ENCODE results near the gene ARF6.
"Not testable (repeated sequence)": the region's sequence is repeated elsewhere in the genome, so short reads cannot be mapped to it uniquely, and the experiment has no call there.

ARF6 gene

GRCh38 chr14:49907186-49907585 is 14.3 kb downstream of the ARF6 start:
- no peak for DNase-seq (ENCODE audit: low read depth in 2 of 2)

- DNase-seq (ENCODE audit: low read depth in 2 of 2) = no peak
These were observed 15.5 kb downstream of the ARF6 start for GRCh38 chr14:49908433-49908782.

- no peak for DNase-seq (ENCODE audit: low read depth in 2 of 2)
These were observed 16.1 kb downstream of the ARF6 start for GRCh38 chr14:49909016-49909415.

- no peak for DNase-seq (ENCODE audit: low read depth in 2 of 2)
These were observed 22.2 kb downstream of the ARF6 start for GRCh38 chr14:49915085-49915484.

GRCh38 chr14:49918706-49919105 is 25.8 kb downstream of the ARF6 start:
- DNase-seq (ENCODE audit: low read depth in 2 of 2) = no peak

GRCh38 chr14:49919825-49920659 is 27.2 kb downstream of the ARF6 start:
- no peak for DNase-seq (ENCODE audit: low read depth in 2 of 2)

GRCh38 chr14:49920935-49921334 is 28.1 kb downstream of the ARF6 start:
- no peak for DNase-seq (ENCODE audit: low read depth in 2 of 2)

GRCh38 chr14:49921401-49921800 is 28.5 kb downstream of the ARF6 start:
- DNase-seq (ENCODE audit: low read depth in 2 of 2) = no peak

GRCh38 chr14:49923442-49923841 is 30.6 kb downstream of the ARF6 start:
- DNase-seq (ENCODE audit: low read depth in 2 of 2) = no peak

- DNase-seq (ENCODE audit: low read depth in 2 of 2) = no peak
These were observed 31.0 kb downstream of the ARF6 start for GRCh38 chr14:49923881-49924280.

- no peak for DNase-seq (ENCODE audit: low read depth in 2 of 2)
These were observed 32.0 kb downstream of the ARF6 start for GRCh38 chr14:49924852-49925251.

- DNase-seq (ENCODE audit: low read depth in 2 of 2) = no peak
These were observed 33.9 kb downstream of the ARF6 start for GRCh38 chr14:49926803-49927202.

GRCh38 chr14:49928015-49928414 is 35.1 kb downstream of the ARF6 start:
- no peak for DNase-seq (ENCODE audit: low read depth in 2 of 2)

- DNase-seq (ENCODE audit: low read depth in 2 of 2) = no peak
These were observed 37.8 kb downstream of the ARF6 start for GRCh38 chr14:49930720-49931119.

GRCh38 chr14:49931523-49931922 is 38.6 kb downstream of the ARF6 start:
- no peak for DNase-seq (ENCODE audit: low read depth in 2 of 2)

GRCh38 chr14:49933128-49933527 is 40.2 kb downstream of the ARF6 start:
- DNase-seq (ENCODE audit: low read depth in 2 of 2) = no peak

- no peak for DNase-seq (ENCODE audit: low read depth in 2 of 2)
These were observed 40.8 kb downstream of the ARF6 start for GRCh38 chr14:49933704-49934103.

- no peak for DNase-seq (ENCODE audit: low read depth in 2 of 2)
These were observed 41.8 kb downstream of the ARF6 start for GRCh38 chr14:49934646-49935045.

- no peak for DNase-seq (ENCODE audit: low read depth in 2 of 2)
These were observed 42.6 kb downstream of the ARF6 start for GRCh38 chr14:49935526-49935925.

- DNase-seq (ENCODE audit: low read depth in 2 of 2) = not testable (repeated sequence)
These were observed 43.4 kb downstream of the ARF6 start for GRCh38 chr14:49936246-49936645.

- not testable (repeated sequence) for DNase-seq (ENCODE audit: low read depth in 2 of 2)
These were observed 44.0 kb downstream of the ARF6 start for GRCh38 chr14:49936882-49937281.

GRCh38 chr14:49939215-49939614 is 46.3 kb downstream of the ARF6 start:
- not testable (repeated sequence) for DNase-seq (ENCODE audit: low read depth in 2 of 2)

- no peak for DNase-seq (ENCODE audit: low read depth in 2 of 2)
These were observed 47.1 kb downstream of the ARF6 start for GRCh38 chr14:49939884-49940510.

Data from fibroblast of skin of left biceps (primary cell).